ENCODE results near the gene KRIT1.

The KRIT1 gene

GRCh38 chr7:92150450-92151017 lies 95.2 kb downstream of the KRIT1 start:
- no peak for DNase-seq

- DNase-seq: no peak
Observed at GRCh38 chr7:92149736-92150239, 95.9 kb downstream of the KRIT1 start.
